Measurements from ENCODE around the gene RELT. TPM values are rescaled to one million over a fixed set of nuclear protein-coding genes. Genes with fewer than 3 reads are reported as not detected.

The RELT gene
- total and polyA plus RNA-seq, 2 of the 13 experiments (the other 11 are each of a cell fraction or from before 2014, with no cell fraction given) = 2.5 to 4.7 TPM

GRCh38 chr11:73376160-73376802 is at the start of gene RELT (continued):
- TF ChIP-seq ZNF563 (CRISPR knock-in tag; IDR thresholded peaks at IDR 0.05) = peak; percentile 84
- TF ChIP-seq GABPB1 (CRISPR knock-in tag; IDR thresholded peaks at IDR 0.05) = 0 out of 2 replicates have a peak, but pooled peaks have one; percentile 49
- no peak for TF ChIP-seq KLF9 (CRISPR knock-in tag; IDR thresholded peaks at IDR 0.05; ENCODE audit: low read depth)
- TF ChIP-seq HNRNPL (IDR thresholded peaks at IDR 0.05; ENCODE audit: low read depth, low read length) = no peak
- TF ChIP-seq ZNF768 (CRISPR knock-in tag; IDR thresholded peaks at IDR 0.05) = peak; percentile 31; the same call in 1 of the 2 replicates
- TF ChIP-seq SP5 (CRISPR knock-in tag; IDR thresholded peaks at IDR 0.05; ENCODE audit: borderline replicate concordance, low read depth) = peak; percentile 60
- TF ChIP-seq MZF1 (CRISPR knock-in tag; IDR thresholded peaks at IDR 0.05; ENCODE audit: borderline replicate concordance) = no peak
- TF ChIP-seq CBX1 (IDR thresholded peaks at IDR 0.05; ENCODE audit: low read depth) = peak; percentile 35
- TF ChIP-seq ZGPAT (CRISPR knock-in tag; IDR thresholded peaks at IDR 0.05) = peak; percentile 53; the same call in 1 of the 2 replicates
- TF ChIP-seq KAT2B (IDR thresholded peaks at IDR 0.05; ENCODE audit: borderline replicate concordance, low read depth, low read length) = no peak
- peak; percentile 50; the same call in 1 of the 2 replicates for TF ChIP-seq NFAT5 (CRISPR knock-in tag; IDR thresholded peaks at IDR 0.05)
- peak; percentile 7 for TF ChIP-seq ZNF883 (CRISPR knock-in tag; IDR thresholded peaks at IDR 0.05; ENCODE audit: not compliant biosample characterization)
- TF ChIP-seq RFX5 (IDR thresholded peaks at IDR 0.05; ENCODE audit: low read depth, low read length) = peak; percentile 54; the same call in 1 of the 2 replicates
- TF ChIP-seq KDM2A (CRISPR knock-in tag; IDR thresholded peaks at IDR 0.05; ENCODE audit: borderline replicate concordance, low read depth) = peak; percentile 49; the same call in 1 of the 2 replicates
- peak; percentile 82 for TF ChIP-seq ZNF777 (CRISPR knock-in tag; IDR thresholded peaks at IDR 0.05)
- peak; percentile 57; the same call in 1 of the 2 replicates for TF ChIP-seq RAD21 (CRISPR knock-in tag; IDR thresholded peaks at IDR 0.05)
- no peak for TF ChIP-seq DDIT3 (CRISPR knock-in tag; IDR thresholded peaks at IDR 0.05)
- TF ChIP-seq PHF20 (CRISPR knock-in tag; IDR thresholded peaks at IDR 0.05) = 0 out of 2 replicates have a peak, but pooled peaks have one; percentile 4
- no peak for TF ChIP-seq REPIN1 (CRISPR knock-in tag; IDR thresholded peaks at IDR 0.05; ENCODE audit: borderline replicate concordance, low read depth)
- TF ChIP-seq ARNT (IDR thresholded peaks at IDR 0.05) = no peak
- no peak for TF ChIP-seq ZNF550 (CRISPR knock-in tag; IDR thresholded peaks at IDR 0.05; ENCODE audit: borderline replicate concordance)
- no peak for TF ChIP-seq TAF15 (IDR thresholded peaks at IDR 0.05; ENCODE audit: low read depth, low read length, poor library complexity, severe bottlenecking)
- TF ChIP-seq KAT7 (CRISPR knock-in tag; IDR thresholded peaks at IDR 0.05; ENCODE audit: borderline replicate concordance) = 0 out of 2 replicates have a peak, but pooled peaks have one; percentile 22
- 0 out of 2 replicates have a peak, but pooled peaks have one; percentile 14 for TF ChIP-seq RNF2 (conservative IDR thresholded peaks at IDR 0.05; ENCODE audit: low read depth)
- TF ChIP-seq KMT2B (CRISPR knock-in tag; IDR thresholded peaks at IDR 0.05) = peak; percentile 26; the same call in 1 of the 2 replicates
